H1 (cell line): ENCODE results near the gene KCTD8. TPM values are rescaled to one million over a fixed set of nuclear protein-coding genes. Genes with fewer than 3 reads are reported as not detected.
A peak's percentile ranks its signal among the peaks of the same experiment; 100 is the strongest.

Experiments
- CTCF ChIA-PET: fragments of 300-600 bp; sonication (Branson Sonifier 250); formaldehyde crosslinking; loops from one replicate; lab custom pipeline; 2021; ENCODE audit not compliant: partially characterized antibody; lab: Charles Lee
- POLR2A ChIA-PET: fragments of 300-600 bp; sonication (Branson Sonifier 250); formaldehyde crosslinking; loops from one replicate; lab custom pipeline; 2021; ENCODE audit warnings: inconsistent platforms; ENCODE audit not compliant: partially characterized antibody; lab: Charles Lee
- DNase-seq, 2 experiments: peaks; one replicate each; pipeline versions ENCODE4 v3.0.0 to v3.0.0-alpha.2; 2010 to 2022; ENCODE audit warnings: low spot score in 2 of 2, low read depth in 1 of 2, mixed read lengths in 1 of 2
- FAIRE-seq: peaks from 2 replicates; lab custom pipeline; 2011; peaks lifted over from hg19 to GRCh38; lab: Jason Lieb, UNC
- H2AFZ ChIP-seq: 2 replicates; pipeline ENCODE4 v1.8.1; 2012; ENCODE audit warnings: low read length, inconsistent platforms
- H2AK5ac ChIP-seq: 2 replicates; pipeline ENCODE4 v1.6.1; 2013; ENCODE audit warnings: low read depth, low read length
- H2BK120ac ChIP-seq: replicated peaks from 2 replicates; pipeline ENCODE3; 2013; ENCODE audit warnings: low read depth, low read length, inconsistent platforms
- H2BK12ac ChIP-seq: 2 replicates; pipeline ENCODE4 v1.6.1; 2013; ENCODE audit warnings: low read depth, low read length
- H2BK15ac ChIP-seq: 2 replicates; pipeline ENCODE4 v1.6.1; 2013; ENCODE audit warnings: low read length
- H2BK20ac ChIP-seq: 2 replicates; pipeline ENCODE4 v1.6.1; 2013; ENCODE audit warnings: low read length
- H2BK5ac ChIP-seq: 2 replicates; pipeline ENCODE4 v1.6.1; 2013; ENCODE audit warnings: low read depth, low read length
- H3K14ac ChIP-seq: 2 replicates; pipeline ENCODE4 v1.6.1; 2013; ENCODE audit warnings: inconsistent platforms; ENCODE audit not compliant: insufficient read length
- H3K18ac ChIP-seq: 2 replicates; pipeline ENCODE4 v1.6.1; 2013; ENCODE audit warnings: low read length; ENCODE audit errors: extremely low read depth
- H3K23ac ChIP-seq: 2 replicates; pipeline ENCODE4 v1.6.1; 2013; ENCODE audit warnings: inconsistent platforms; ENCODE audit not compliant: insufficient read length
- H3K23me2 ChIP-seq: 2 replicates; pipeline ENCODE4 v1.6.1; 2013; ENCODE audit warnings: low read depth, low read length
- H3K27ac ChIP-seq: 2 replicates; pipeline ENCODE4 v1.6.1; 2011; ENCODE audit warnings: low read depth, low read length, inconsistent platforms
- H3K27me3 ChIP-seq, 4 experiments: replicated peaks in 1 of 4; 1 replicate in 1 of 4; 2 replicates in 3 of 4; pipeline versions ENCODE4 v1.6.1 to v1.8.1; 2011 to 2013; ENCODE audit warnings: low read length in 3 of 4, mild to moderate bottlenecking in 3 of 4, inconsistent platforms in 2 of 4, mixed read lengths in 2 of 4, moderate library complexity in 1 of 4; ENCODE audit not compliant: control insufficient read depth in 3 of 4, insufficient read depth in 3 of 4; ENCODE audit errors: extremely low read depth in 1 of 4
- H3K36me3 ChIP-seq, 4 experiments: 2 replicates each; pipeline versions ENCODE4 v1.6.1 to v1.8.1; 2011 to 2013; ENCODE audit warnings: mild to moderate bottlenecking in 4 of 4, low read length in 3 of 4, moderate library complexity in 2 of 4, control low read depth in 1 of 4, inconsistent platforms in 1 of 4; ENCODE audit not compliant: insufficient read depth in 4 of 4, control insufficient read depth in 2 of 4
- H3K4ac ChIP-seq: replicated peaks from 2 replicates; pipeline ENCODE3; 2013; ENCODE audit warnings: low read length, low read depth, mixed read lengths, inconsistent platforms; ENCODE audit not compliant: insufficient read length
- H3K4me1 ChIP-seq, 4 experiments: replicated peaks in 1 of 4; 1 replicate in 1 of 4; 2 replicates in 3 of 4; pipeline versions ENCODE4 v1.6.1 to v1.8.1; 2011 to 2013; ENCODE audit warnings: low read length in 3 of 4, inconsistent platforms in 2 of 4, mixed read lengths in 1 of 4; ENCODE audit not compliant: insufficient read depth in 4 of 4, control insufficient read depth in 3 of 4
- H3K4me2 ChIP-seq, 2 experiments: 2 replicates each; pipeline versions ENCODE4 v1.6.1 to v1.8.1; 2011 to 2013; ENCODE audit warnings: low read depth in 2 of 2, low read length in 2 of 2, control low read depth in 1 of 2, inconsistent platforms in 1 of 2, mild to moderate bottlenecking in 1 of 2; ENCODE audit not compliant: insufficient read depth in 1 of 2
- H3K4me3 ChIP-seq, 4 experiments: fragments of 200-600, 300-600 bp in 1 of 4; sonication (generic), shearing (Covaris generic), sonication (Bioruptor Twin) in 1 of 4; 2 replicates each; pipeline versions ENCODE4 v1.5.1 to v1.8.1; 2011 to 2016; ENCODE audit warnings: low read length in 4 of 4, low read depth in 3 of 4, control low read depth in 2 of 4, inconsistent platforms in 2 of 4, mild to moderate bottlenecking in 2 of 4, mixed read lengths in 1 of 4, moderate library complexity in 1 of 4; ENCODE audit not compliant: insufficient read depth in 2 of 4; ENCODE audit errors: extremely low read depth in 1 of 4
- H3K56ac ChIP-seq: replicated peaks from 2 replicates; pipeline ENCODE3; 2013; ENCODE audit warnings: low read depth, mild to moderate bottlenecking, mixed read lengths, low read length, inconsistent platforms; ENCODE audit not compliant: insufficient read length
- H3K79me1 ChIP-seq: 2 replicates; pipeline ENCODE4 v1.6.1; 2013; ENCODE audit warnings: low read depth, low read length, control low read depth
- H3K79me2 ChIP-seq, 2 experiments: 2 replicates each; pipeline versions ENCODE4 v1.6.1 to v1.8.1; 2012 to 2013; ENCODE audit warnings: low read length in 2 of 2, mild to moderate bottlenecking in 2 of 2, inconsistent platforms in 1 of 2; ENCODE audit not compliant: insufficient read depth in 2 of 2, control insufficient read depth in 1 of 2
- H3K9ac ChIP-seq, 4 experiments: replicated peaks in 1 of 4; 1 replicate in 1 of 4; 2 replicates in 3 of 4; pipeline versions ENCODE4 v1.6.1 to v1.8.1; 2011 to 2013; ENCODE audit warnings: low read depth in 3 of 4, low read length in 3 of 4, control low read depth in 2 of 4, mild to moderate bottlenecking in 2 of 4, moderate library complexity in 2 of 4, inconsistent platforms in 1 of 4; ENCODE audit errors: extremely low read depth in 1 of 4
- H3K9me3 ChIP-seq, 2 experiments: 2 replicates each; pipeline versions ENCODE4 v1.6.1 to v1.8.1; 2012 to 2013; ENCODE audit warnings: mild to moderate bottlenecking in 2 of 2, moderate library complexity in 2 of 2, control low read depth in 1 of 2, inconsistent platforms in 1 of 2, low read depth in 1 of 2, low read length in 1 of 2, mixed read lengths in 1 of 2; ENCODE audit not compliant: insufficient read depth in 2 of 2
- H4K20me1 ChIP-seq, 2 experiments: replicated peaks in 1 of 2; 2 replicates each; pipeline versions ENCODE3 to v1.8.1; 2011 to 2013; ENCODE audit warnings: inconsistent platforms in 2 of 2, low read length in 2 of 2, mild to moderate bottlenecking in 1 of 2; ENCODE audit not compliant: insufficient read depth in 2 of 2, control insufficient read depth in 1 of 2
- H4K5ac ChIP-seq: 2 replicates; pipeline ENCODE4 v1.6.1; 2013; ENCODE audit warnings: low read length, low read depth, mixed read lengths, inconsistent platforms; ENCODE audit not compliant: insufficient read length
- H4K8ac ChIP-seq: 2 replicates; pipeline ENCODE4 v1.8.0; 2013; ENCODE audit warnings: mild to moderate bottlenecking, moderate library complexity, low read length, inconsistent platforms; ENCODE audit not compliant: insufficient read depth; ENCODE audit errors: extremely low read depth
- H4K91ac ChIP-seq: replicated peaks from 2 replicates; pipeline ENCODE3; 2013; ENCODE audit warnings: low read length, mixed read lengths, inconsistent platforms; ENCODE audit not compliant: insufficient read length
- BCL11A ChIP-seq, 2 experiments: IDR thresholded peaks; one replicate each; pipeline ENCODE4 v1.6.1; 2011; ENCODE audit warnings: low read depth in 2 of 2, low read length in 2 of 2, mild to moderate bottlenecking in 2 of 2
- CREB1 ChIP-seq: IDR thresholded peaks from 2 replicates; pipeline ENCODE4 v1.6.1; 2012; ENCODE audit warnings: inconsistent platforms
- HDAC6 ChIP-seq: IDR thresholded peaks from one replicate; pipeline ENCODE4 v1.7.1; 2012; ENCODE audit warnings: low read depth, mild to moderate bottlenecking, inconsistent platforms, low read length, moderate library complexity
- NRF1 ChIP-seq: IDR thresholded peaks from 2 replicates; pipeline ENCODE4 v1.6.1; 2011; ENCODE audit warnings: mild to moderate bottlenecking, low read depth, low read length, improper control_type of control experiment
- RAD21 ChIP-seq, 2 experiments: IDR thresholded peaks in 1 of 2; conservative IDR thresholded peaks in 1 of 2; 2 replicates each; pipeline ENCODE4 v1.6.1; 2011; ENCODE audit warnings: low read depth in 2 of 2, low read length in 2 of 2, improper control_type of control experiment in 1 of 2, inconsistent platforms in 1 of 2, mild to moderate bottlenecking in 1 of 2, moderate library complexity in 1 of 2
- YY1 ChIP-seq: IDR thresholded peaks from 2 replicates; pipeline ENCODE4 v1.6.1; 2011; ENCODE audit warnings: low read depth, mild to moderate bottlenecking, low read length
- WGBS, 2 experiments: shearing (Covaris generic) in 1 of 2; methylation state at CpG; one replicate each; pipeline versions ENCODE4 v1.1.6 to v1.1.7; 2013 to 2015; ENCODE audit warnings: low lambda C conversion rate in 2 of 2, mixed read lengths in 2 of 2, inconsistent platforms in 1 of 2, low coverage in 1 of 2, missing lambda C conversion rate in 1 of 2; ENCODE audit not compliant: insufficient replicate concordance in 2 of 2, insufficient coverage in 1 of 2, insufficient read length in 1 of 2; ENCODE audit errors: extremely low coverage in 1 of 2, missing lambda C conversion rate in 1 of 2; 5-methylcytosine and 5-hydroxymethylcytosine counted together
- polyA plus RNA-seq, 7 experiments: library from polyadenylated mRNA; depleted of rRNA in 3 of 7; stranded (reverse) in 5 of 7; unstranded in 2 of 7; fragments of >200 nt in 5 of 7; fragments of 200-250 nt in 2 of 7; gene quantifications; 1 replicate in 5 of 7; 2 replicates in 1 of 7; 4 replicates in 1 of 7; pipeline versions ENCODE4 v1.2.1 to v1.2.3, GENCODE V29; 2011 to 2013; ENCODE audit warnings: missing spikeins in 2 of 7, mixed read lengths in 2 of 7
- total RNA-seq: library from RNA; stranded (reverse); fragmentation: NEBNext Ultra II Directional; extraction: Animal tissue kit (Norgen Biotek cat#: 25700); gene quantifications from 2 replicates; pipeline ENCODE4 v1.2.1, GENCODE V29; 2021
- TF ChIP-seq, protein P1 (sequence below), 3 experiments: IDR thresholded peaks; 1 replicate in 2 of 3; 2 replicates in 1 of 3; pipeline versions ENCODE4 v1.5.1 to v1.6.1; 2011; ENCODE audit warnings: low read length in 3 of 3, mild to moderate bottlenecking in 3 of 3, inconsistent platforms in 2 of 3, low read depth in 1 of 3, moderate library complexity in 1 of 3; ENCODE audit not compliant: insufficient read depth in 1 of 3; ENCODE audit errors: control extremely low read depth in 1 of 3

KCTD8 gene
- total and polyA plus RNA-seq, 2 of the 8 experiments (the other 6 are each of a cell fraction or from before 2014, with no cell fraction given): 2.9 to 3.7 TPM

DNA sequence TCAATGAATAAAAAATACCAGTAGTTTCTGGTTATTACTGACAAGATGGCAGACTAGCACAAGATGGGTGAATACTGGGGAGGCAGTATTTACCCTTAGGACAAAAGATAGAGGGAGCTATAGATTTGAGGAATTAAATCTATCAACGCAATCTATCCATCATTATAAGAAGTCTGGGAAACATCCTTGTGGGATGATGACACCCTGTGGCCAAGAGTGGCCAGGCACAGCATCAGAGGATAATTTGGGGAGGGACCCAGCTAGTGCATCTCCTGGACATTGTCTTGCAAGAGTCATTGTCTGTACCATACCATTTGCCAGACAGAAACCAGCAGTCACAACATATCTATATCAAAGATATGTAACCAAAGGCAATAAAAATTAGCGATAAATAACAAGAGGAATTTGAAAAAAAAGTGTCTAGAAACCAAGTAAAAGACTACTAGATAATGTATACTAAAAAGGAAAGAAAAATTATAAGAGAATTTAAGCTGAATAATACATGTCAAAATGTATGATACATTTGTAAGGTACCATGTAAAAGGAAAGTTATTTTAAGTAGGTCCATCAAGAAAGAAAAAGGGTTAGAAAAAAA lies 22.9 kb downstream of the KCTD8 start:
- no peak overlapping the region for H3K4me3 ChIP-seq
- DNase-seq (no peak), FAIRE-seq (peak; percentile 82)
- no peak overlapping the region for H2BK15ac ChIP-seq
- H3K4ac ChIP-seq: no peak overlapping the region
- H4K5ac ChIP-seq: no peak overlapping the region
- no peak overlapping the region for H3K9ac ChIP-seq
- H3K79me2 ChIP-seq: peaks cover 0 to 12% of the 10 kb centered on the region in 2 experiments; a peak in 1 of 4 replicates
- POLR2A ChIA-PET: interaction anchor here (0.7 kb wide), 1 partner anchor 215 kb away, joined by 3 read pairs; no protein-coding TSS in a partner anchor
- no peaks in the 10 kb centered on the region for H3K23me2 ChIP-seq
- H3K4me1 ChIP-seq: no peaks in the 10 kb centered on the region
- no peak overlapping the region for H3K14ac ChIP-seq
- WGBS, 2 experiments: 60% methylated on average over 2 of the region's 2 CpGs; no CpG with 5 or more reads in 1 of the 2 experiments
- no peak overlapping the region for H2BK120ac ChIP-seq
- no peak overlapping the region for H2BK12ac ChIP-seq
- H4K20me1 ChIP-seq: no peaks in the 10 kb centered on the region
- TF ChIP-seq, protein P1, sequence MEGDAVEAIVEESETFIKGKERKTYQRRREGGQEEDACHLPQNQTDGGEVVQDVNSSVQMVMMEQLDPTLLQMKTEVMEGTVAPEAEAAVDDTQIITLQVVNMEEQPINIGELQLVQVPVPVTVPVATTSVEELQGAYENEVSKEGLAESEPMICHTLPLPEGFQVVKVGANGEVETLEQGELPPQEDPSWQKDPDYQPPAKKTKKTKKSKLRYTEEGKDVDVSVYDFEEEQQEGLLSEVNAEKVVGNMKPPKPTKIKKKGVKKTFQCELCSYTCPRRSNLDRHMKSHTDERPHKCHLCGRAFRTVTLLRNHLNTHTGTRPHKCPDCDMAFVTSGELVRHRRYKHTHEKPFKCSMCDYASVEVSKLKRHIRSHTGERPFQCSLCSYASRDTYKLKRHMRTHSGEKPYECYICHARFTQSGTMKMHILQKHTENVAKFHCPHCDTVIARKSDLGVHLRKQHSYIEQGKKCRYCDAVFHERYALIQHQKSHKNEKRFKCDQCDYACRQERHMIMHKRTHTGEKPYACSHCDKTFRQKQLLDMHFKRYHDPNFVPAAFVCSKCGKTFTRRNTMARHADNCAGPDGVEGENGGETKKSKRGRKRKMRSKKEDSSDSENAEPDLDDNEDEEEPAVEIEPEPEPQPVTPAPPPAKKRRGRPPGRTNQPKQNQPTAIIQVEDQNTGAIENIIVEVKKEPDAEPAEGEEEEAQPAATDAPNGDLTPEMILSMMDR (IDR thresholded peaks at IDR 0.05; ENCODE audit: control extremely low read depth in 1 of 3, insufficient read depth in 1 of 3, low read depth in 1 of 3, low read length in 3 of 3): peak; percentile 72 to 87 (median 80)
- TF ChIP-seq BCL11A (IDR thresholded peaks at IDR 0.05; ENCODE audit: low read depth in 2 of 2, low read length in 2 of 2): no peak
- peak; percentile 25; the same call in 1 of the 2 replicates for TF ChIP-seq YY1
- no peak for TF ChIP-seq CREB1
- TF ChIP-seq HDAC6: no peak
- no peak for TF ChIP-seq NRF1
- TF ChIP-seq RAD21 (IDR thresholded peaks at IDR 0.05 in 1 of 2, conservative IDR thresholded peaks at IDR 0.05 in 1 of 2; ENCODE audit: low read depth in 2 of 2, low read length in 2 of 2): peak; percentile 92 to 96
- H4K8ac ChIP-seq: no peak overlapping the region
- H3K36me3 ChIP-seq: no peaks in the 10 kb centered on the region
- no peak overlapping the region for H2BK5ac ChIP-seq
- no peak overlapping the region for H2AFZ ChIP-seq
- no peak overlapping the region for H2AK5ac ChIP-seq
- no peaks in the 10 kb centered on the region for H3K27me3 ChIP-seq
- no peak overlapping the region for H3K27ac ChIP-seq
- no peak overlapping the region for H4K91ac ChIP-seq
- no peak overlapping the region for H3K23ac ChIP-seq
- no peaks in the 10 kb centered on the region for H3K79me1 ChIP-seq
- H3K56ac ChIP-seq: no peak overlapping the region
- H3K9me3 ChIP-seq: no peaks in the 10 kb centered on the region
- no peak overlapping the region for H3K4me2 ChIP-seq
- no peak overlapping the region for H2BK20ac ChIP-seq
- no peak overlapping the region for H3K18ac ChIP-seq
- CTCF ChIA-PET: interaction anchor here (0.6 to 1.6 kb wide), 23 partner anchors 8 to 1294 kb away, joined by 3 to 7 read pairs (median 3); partner anchors contain the start of gene KCTD8
